ENCODE data around the gene EGFLAM. TPM values are rescaled to one million over a fixed set of nuclear protein-coding genes. Genes with fewer than 3 reads are reported as not detected.

Gene EGFLAM
- total RNA-seq, 2 experiments from 2014 or later: not detected

DNA sequence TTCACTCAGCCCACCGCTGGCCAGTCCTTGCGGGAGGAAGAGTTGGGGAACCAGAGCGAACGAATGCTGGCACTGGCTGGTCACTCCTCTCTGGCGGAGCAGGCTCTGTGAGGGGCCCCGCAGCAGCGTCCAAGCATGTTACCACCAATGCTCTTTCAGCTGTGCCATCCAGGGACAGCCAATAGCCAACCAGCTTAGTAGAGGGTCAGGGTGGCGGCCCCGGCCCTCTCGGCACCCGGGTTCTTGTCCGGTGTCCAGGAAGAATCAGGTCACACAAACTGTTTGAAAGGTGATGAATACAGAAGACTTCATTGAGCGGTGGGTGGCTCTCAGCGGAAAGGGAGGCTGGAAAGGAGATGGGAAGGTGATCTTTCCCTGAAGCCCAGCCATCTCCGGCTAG lies 135.3 kb downstream of the EGFLAM start:
- Mint-ChIP-seq H3K4me3 (no peak overlapping the region), H3K4me1 (ENCODE audit: low read depth) (no peaks in the 10 kb centered on the region), H3K36me3 (ENCODE audit: low read depth) (no peaks in the 10 kb centered on the region), H3K9me3 (no peaks in the 10 kb centered on the region), H3K27me3 (peaks cover 12% of the 10 kb centered on the region), H3K27ac (no peak overlapping the region)
- intact Hi-C loops (cut with micrococcal nuclease): no loop called here
- ChIA-PET POLR2A (interaction anchor here (0.6 kb wide), 1 partner anchor 1476 kb away, joined by 3 read pairs; no protein-coding TSS in a partner anchor), CTCF (interaction anchor here (1.8 kb wide), 1 partner anchor 11 kb away, joined by 5 read pairs; no protein-coding TSS in a partner anchor)
- no peak for TF ChIP-seq CTCF (IDR thresholded peaks at IDR 0.05)
- DNase-seq: no peak
- no peak for ATAC-seq

DNA sequence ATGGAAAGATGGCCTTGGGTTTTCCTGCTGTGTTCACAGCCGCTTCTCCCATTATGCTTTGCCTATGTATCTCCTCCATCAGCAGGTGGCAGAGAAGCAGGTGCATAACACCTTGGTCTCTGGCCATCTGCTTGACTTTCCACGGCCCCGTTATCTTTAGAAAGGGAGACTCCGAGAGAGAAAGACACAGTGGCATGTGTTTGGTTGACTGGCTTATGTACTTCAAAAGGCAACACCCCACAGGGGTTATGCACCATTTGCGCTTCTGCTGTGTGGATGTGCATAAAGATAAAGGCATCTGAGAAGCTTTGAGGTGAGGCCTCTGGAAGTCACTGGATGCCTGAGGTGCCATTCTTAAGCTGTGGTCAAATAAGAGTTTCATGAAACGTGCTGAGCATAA lies 138.4 kb downstream of the EGFLAM start:
- H3K4me3 Mint-ChIP-seq: no peak overlapping the region

GRCh38 chr5:38400365-38400764 lies 142.0 kb downstream of the EGFLAM start:
- DNase-seq: no peak
- no peaks in the 10 kb centered on the region for H3K4me1 Mint-ChIP-seq (ENCODE audit: low read depth)
- ATAC-seq: no peak
- ChIA-PET POLR2A (no interaction called here), CTCF (interaction anchor here (1.1 to 1.3 kb wide), 2 partner anchors 20 to 41 kb away, joined by 3 read pairs; no protein-coding TSS in a partner anchor)
- intact Hi-C loops (cut with micrococcal nuclease): no loop called here
- H3K27me3 Mint-ChIP-seq: peaks cover 34% of the 10 kb centered on the region
- H3K36me3 Mint-ChIP-seq (ENCODE audit: low read depth): no peaks in the 10 kb centered on the region
- no peaks in the 10 kb centered on the region for H3K9me3 Mint-ChIP-seq
- H3K27ac Mint-ChIP-seq: no peak overlapping the region
- H3K4me3 Mint-ChIP-seq: no peak overlapping the region
- TF ChIP-seq CTCF (IDR thresholded peaks at IDR 0.05): no peak

More for the DNA sequence above, 138.4 kb downstream of the EGFLAM start:
- CTCF ChIA-PET: interaction anchor here (1.7 to 2.8 kb wide), 2 partner anchors 14 to 23 kb away, joined by 5 to 22 read pairs; no protein-coding TSS in a partner anchor
- intact Hi-C loops (cut with micrococcal nuclease): no loop called here
- no peak overlapping the region for H3K27ac Mint-ChIP-seq
- H3K27me3 Mint-ChIP-seq: peaks cover 23% of the 10 kb centered on the region
- no peaks in the 10 kb centered on the region for H3K9me3 Mint-ChIP-seq
- POLR2A ChIA-PET: no interaction called here
- TF ChIP-seq CTCF (IDR thresholded peaks at IDR 0.05): no peak
- H3K36me3 Mint-ChIP-seq (ENCODE audit: low read depth): no peaks in the 10 kb centered on the region
- DNase-seq (no peak), ATAC-seq (no peak)
- H3K4me1 Mint-ChIP-seq (ENCODE audit: low read depth): no peaks in the 10 kb centered on the region

DNA sequence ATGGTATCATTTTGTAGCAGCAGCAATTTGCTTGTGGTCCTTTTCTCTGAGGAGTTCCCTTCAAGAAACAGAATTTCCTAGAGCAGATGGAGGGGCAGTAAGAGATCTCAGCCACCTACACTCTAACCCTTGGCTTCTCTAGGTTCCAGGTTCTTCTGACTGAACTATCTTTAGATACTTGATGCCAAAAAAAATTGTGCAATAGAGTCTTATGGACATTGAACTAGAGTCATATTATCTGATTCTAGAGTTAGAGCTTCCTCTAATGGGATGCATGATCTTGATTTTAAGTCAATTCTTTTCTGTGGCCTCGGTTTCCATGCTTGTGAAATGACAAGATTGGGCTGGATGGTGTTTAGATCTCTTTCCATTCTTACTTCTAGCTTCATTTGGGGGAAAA lies 142.8 kb downstream of the EGFLAM start:
- Mint-ChIP-seq H3K4me1 (ENCODE audit: low read depth) (no peaks in the 10 kb centered on the region), H3K27ac (no peak overlapping the region), H3K27me3 (peaks cover 32% of the 10 kb centered on the region), H3K36me3 (ENCODE audit: low read depth) (no peaks in the 10 kb centered on the region), H3K9me3 (no peaks in the 10 kb centered on the region), H3K4me3 (no peak overlapping the region)
- CTCF ChIA-PET: interaction anchor here (0.7 kb wide), 1 partner anchor 20 kb away, joined by 3 read pairs; no protein-coding TSS in a partner anchor
- ATAC-seq (no peak), DNase-seq (no peak)
- TF ChIP-seq CTCF (IDR thresholded peaks at IDR 0.05): no peak
- POLR2A ChIA-PET: no interaction called here
- intact Hi-C loops (cut with micrococcal nuclease): no loop called here

GRCh38 chr5:38403406-38403805 lies 145.0 kb downstream of the EGFLAM start:
- no peak for ATAC-seq
- no peak overlapping the region for H3K27ac Mint-ChIP-seq
- no peak for TF ChIP-seq CTCF (IDR thresholded peaks at IDR 0.05)
- H3K4me1 Mint-ChIP-seq (ENCODE audit: low read depth): no peaks in the 10 kb centered on the region
- H3K9me3 Mint-ChIP-seq: no peaks in the 10 kb centered on the region
- H3K36me3 Mint-ChIP-seq (ENCODE audit: low read depth): no peaks in the 10 kb centered on the region
- no peak overlapping the region for H3K4me3 Mint-ChIP-seq
- ChIA-PET POLR2A (no interaction called here), CTCF (interaction anchor here (1.2 to 1.5 kb wide), 3 partner anchors 18 to 38 kb away, joined by 4 read pairs; no protein-coding TSS in a partner anchor)
- intact Hi-C loops (cut with micrococcal nuclease): no loop called here
- peaks cover 37% of the 10 kb centered on the region for H3K27me3 Mint-ChIP-seq
- DNase-seq: no peak

All from activated CD8-positive, alpha-beta T cell treated with anti-CD3 and anti-CD28 coated beads for 36 hours (primary cell).